T follicular helper cell (primary cell): ENCODE results near the gene PELO.

ENCODE experiments used
- DNase-seq: peaks from one replicate; pipeline ENCODE4 v3.0.0-alpha.2; 2020; ENCODE audit warnings: low read depth

The PELO gene

DNA sequence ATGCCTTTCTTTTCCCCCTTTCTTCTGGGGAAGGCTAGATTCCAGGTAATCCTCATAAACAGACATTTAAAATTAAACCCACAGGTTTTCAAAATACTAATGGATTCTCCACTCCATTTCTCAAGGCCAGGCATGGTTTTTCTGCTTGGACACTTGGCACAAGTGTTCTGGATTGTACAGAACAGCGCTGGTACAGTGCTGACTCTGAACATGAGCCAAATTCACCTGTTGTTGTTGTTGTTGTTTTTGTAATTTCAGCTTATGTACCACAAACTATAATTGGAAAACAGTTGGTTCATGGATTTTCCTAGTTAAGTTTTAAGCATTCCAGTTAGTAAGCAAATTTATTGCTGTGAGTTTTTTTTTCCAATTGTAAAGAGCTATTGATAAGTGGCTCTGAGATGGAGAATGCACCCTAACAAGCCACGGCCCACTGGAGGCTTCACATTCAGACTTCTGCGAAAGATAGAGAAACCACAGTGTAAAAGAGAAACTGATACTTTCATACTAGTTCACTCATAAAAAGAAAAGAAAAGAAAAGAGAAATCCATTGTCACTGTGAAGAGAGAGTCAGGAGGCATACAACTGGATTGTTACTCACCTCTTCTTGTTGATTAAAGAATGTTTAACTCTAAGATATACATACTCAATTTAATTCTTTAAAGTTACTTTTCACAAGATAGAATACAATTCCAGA is 16.2 kb upstream of the PELO start:
- no peak for DNase-seq

DNA sequence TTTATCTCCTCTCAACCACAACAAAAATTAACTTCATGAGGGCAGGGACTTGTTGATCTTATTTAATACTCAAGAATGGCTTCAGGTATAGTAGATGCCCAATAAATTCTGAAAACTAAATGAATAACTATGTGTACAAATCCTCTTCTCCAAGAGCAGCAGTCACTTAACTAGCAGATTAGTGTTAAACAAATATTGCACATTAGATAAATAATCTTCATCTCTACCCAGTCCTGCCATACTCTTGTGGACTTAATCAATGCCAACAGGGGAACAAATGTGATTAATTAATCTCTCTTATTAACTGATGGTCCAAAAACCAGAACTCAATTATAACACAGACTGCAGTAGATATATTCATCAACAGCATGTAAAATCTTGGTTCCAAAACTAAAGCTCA is 15.0 kb upstream of the PELO start:
- DNase-seq, result no peak

DNA sequence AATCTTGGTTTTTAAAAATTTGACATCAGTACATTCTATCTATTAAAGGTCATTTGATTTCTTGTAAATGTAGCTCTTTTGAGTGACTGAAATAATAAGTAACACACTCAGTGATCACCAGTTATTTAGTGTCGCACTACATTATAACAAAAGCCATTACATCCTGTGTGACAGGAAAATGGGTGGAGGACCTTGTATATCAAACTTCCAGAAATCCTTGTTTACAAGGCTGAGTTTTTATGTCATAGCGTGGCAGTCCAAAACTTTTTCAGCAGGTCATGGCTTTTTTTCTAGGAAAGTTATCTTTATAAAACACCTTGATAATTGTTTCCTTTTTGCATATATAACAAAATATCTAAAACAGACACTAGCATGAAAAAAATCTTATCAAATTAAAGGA is 14.4 kb upstream of the PELO start:
- DNase-seq, result no peak

DNA sequence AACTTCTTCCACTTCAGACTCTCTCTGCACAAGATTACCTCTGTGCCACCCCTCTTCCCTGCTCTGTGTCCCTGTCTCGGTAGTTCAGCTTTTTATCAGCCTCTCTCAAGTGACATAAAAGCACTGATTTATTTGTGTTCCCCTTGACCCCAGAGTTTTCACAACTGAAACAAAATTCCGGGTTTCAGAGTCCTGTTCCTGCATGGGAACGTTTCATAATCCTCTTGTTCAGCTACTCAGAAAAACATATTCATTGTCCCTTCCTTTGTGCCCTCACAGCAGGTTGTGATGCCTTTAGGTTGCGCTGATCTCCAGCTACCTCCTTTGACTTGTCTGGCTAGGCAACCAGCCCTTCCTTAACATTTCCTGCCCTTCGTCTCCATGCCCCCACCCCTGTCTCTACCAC is 13.7 kb upstream of the PELO start:
- no peak for DNase-seq

DNA sequence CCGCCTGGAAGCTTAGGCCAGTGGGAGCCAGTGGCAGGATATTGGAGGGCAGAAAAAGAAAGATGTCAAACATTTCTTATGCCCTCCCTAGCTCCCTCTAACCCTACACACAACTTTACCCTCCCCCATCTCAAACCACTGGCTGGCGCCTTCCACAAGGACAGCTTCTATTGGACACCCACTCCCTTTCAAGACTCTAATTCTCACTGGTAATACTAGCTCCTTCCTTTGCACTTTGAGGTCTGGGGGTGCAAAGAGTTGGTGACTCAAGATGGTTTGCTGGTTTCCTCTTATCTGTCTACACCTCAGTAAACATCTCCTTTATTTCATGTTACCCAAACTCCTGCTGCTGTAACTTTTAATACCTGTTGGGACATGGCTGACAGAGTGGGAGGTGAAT is 11.6 kb upstream of the PELO start:
- DNase-seq, result no peak

DNA sequence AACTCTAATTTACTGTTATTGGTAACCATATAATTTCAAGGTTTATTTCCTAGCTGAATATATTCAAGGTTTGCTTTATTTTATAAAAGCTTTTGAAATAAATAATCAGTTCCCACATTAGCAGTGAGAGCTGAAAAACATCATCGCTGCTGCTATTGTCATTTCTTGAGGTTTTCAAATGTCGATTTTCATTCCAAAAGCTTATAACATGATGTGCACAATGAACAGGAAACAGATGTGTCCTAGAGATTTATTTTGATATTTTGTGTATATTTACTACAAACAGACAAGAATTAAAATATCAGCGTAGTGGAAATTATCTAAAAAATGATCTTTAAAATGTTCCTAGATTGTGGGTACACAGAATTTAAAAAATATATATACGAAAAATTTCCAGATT is 10.5 kb upstream of the PELO start:
- no peak for DNase-seq

GRCh38 chr5:52778781-52779180 is 8.9 kb upstream of the PELO start:
- DNase-seq, result no peak

- DNase-seq, result no peak
These were observed 8.5 kb upstream of the PELO start for GRCh38 chr5:52779213-52779612.

GRCh38 chr5:52783226-52783959 is 4.3 kb upstream of the PELO start:
- no peak for DNase-seq

DNA sequence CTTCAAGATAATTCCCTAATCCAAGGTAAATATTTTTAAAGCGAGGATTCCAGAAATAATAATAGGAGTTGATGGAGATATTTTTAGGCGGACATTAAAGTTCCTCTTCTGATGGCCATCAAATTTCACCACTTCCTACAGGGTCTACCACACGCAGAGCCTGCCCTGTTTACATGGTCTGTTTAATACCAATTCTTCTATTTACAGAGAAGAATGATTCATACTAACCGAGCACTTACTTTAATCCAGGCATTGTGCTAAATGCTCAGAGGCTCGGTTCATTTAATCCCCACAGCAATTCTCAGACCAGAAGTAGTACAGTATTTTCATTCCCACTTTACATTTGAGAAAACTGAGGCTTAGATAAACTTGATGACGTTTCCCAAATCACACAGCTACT is 3.0 kb upstream of the PELO start:
- DNase-seq, result no peak

GRCh38 chr5:52786391-52786790 is 1.3 kb upstream of the PELO start:
- no peak for DNase-seq

DNA sequence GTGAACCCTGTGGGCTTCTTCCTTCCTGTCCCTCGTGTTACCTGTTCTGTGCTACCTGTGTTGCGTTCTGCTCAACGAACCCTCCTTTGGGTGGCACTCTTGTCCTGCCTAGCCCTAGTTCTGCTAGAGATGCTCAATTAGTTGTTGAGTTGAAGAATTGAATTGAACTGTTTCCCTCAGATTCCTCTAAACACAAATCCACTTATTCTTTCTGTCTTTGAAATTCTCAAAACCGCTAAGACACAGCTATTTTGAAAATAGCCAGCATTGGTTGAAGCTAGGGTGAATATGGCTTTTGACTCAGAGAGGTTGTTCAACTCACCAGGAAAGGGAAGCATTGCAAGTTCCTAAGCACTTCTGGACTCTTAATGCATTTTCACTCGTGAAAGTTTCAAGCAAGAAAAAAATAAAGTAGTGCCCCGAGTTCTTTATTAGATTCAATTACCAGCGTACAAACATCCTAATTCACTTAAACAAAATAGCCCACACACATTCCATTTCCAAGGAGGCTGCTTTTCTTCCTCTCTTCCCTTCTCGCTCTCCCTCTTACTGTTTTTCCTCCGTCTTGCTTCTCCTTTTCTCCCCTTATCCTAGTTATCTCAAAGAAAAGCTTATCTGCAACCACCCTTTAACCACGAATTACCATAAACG is 642 bp upstream of the PELO start:
- DNase-seq, result no peak

DNA sequence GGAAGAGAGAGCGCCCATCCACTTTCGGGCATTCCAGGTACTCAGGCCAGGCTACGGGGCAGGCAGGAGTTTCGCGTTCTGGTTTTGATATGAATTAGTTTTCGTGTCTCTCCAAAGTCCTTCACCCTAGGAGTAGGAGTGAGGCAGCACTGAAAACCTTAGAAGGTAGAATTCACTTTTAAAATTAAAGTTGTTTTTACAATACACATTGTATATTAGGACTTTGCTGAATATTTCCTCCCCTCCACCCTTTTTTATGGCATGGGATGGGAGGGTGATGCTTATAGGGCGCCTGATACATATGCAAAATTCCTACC is 747 bp downstream of the PELO start:
- no peak for DNase-seq

DNA sequence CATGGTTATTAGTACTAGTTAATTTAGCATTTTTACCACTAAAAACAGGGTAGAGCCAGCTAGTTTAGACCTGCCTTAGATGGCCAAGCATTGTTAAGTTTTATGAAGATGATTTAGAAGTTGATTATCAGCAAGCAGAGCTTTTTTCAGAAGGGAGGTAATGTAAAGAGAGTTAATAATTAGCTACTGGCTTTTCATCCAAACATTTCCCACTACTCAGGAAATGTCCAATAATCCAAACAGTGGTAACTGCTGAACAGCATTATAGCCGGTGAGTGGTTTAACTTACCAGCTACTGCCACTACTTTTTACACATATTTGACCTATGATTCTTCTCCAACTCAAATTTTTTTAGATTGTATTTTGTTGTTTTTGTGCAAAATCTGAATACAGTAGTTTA is 1.7 kb downstream of the PELO start:
- no peak for DNase-seq

DNA sequence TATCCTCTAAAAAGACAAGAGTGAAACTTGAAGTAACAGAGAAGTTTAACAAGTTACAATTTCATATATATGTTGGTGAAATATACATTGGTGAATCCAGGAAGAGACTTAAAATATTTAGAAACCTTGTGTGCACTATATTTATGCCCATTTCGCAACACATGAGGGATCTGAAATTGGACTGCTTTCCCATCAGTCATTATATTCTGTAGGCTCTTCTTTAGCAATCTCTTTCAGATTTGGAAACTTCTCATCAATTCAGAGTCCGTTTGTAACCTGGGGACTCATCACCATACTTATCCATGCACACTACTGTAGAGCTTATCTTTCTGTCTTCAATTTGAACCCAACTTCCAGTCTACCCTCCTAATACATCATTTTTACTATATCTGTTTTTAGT is 2.1 kb downstream of the PELO start:
- DNase-seq, result no peak

DNA sequence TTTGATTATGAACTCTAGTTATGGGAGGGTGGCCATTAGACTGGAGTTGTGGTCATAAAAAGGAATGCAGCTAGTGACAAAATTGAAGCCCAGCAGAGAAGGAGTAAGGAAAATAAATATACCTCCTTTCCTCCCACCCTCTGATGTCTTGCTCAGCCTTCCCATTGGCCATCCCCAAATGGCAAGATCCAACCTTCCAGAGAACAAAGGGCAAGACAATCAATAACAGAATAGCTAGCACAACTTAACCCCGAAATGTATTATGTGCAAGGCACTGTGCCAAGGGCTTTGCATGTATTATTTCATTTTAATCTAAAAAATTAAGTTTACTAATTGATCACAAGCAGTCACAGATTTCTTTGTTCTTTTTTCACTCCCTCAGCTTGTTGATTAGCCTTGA is 3.6 kb downstream of the PELO start:
- no peak for DNase-seq

DNA sequence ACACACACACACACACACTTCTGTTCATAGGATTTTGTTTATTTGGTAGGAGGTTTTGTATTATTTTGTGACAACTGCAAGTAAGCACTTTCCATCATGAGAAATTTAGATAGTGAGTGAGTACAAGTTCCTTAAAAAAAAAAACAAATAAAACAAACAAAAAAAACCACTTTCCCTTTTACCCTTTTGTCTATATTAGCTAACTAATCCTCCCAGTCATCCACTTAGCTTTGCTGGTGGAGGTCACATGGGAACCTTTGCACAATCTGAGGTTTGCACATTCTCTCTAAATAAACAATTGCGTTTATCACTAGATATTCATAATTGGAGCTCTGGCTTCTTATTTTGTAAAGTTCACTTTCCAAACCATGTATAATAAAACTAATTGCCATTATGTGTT is 6.8 kb downstream of the PELO start:
- DNase-seq, result no peak

GRCh38 chr5:52796031-52796430 is 8.3 kb downstream of the PELO start:
- no peak for DNase-seq

- DNase-seq, result no peak
These were observed 8.9 kb downstream of the PELO start for GRCh38 chr5:52796516-52797103.

DNA sequence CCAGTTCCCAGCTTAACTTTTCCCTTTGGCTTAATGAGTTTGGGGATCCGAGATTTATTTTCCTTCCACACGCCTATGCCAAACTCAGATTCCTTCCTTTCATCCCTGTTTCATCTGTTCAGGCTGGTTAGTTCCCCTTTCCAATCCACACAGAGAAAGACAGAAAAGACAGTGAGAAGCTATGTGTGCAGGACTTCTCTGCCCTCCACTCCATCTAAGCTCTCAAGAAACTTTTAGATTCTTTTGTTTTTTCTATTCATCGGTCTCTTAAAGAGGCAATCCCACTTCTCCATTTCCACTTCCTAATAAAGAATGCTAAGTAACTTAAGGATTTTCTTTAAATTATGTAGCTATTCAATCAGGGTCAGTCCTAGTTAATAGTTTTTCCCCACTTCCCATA is 11.2 kb downstream of the PELO start:
- no peak for DNase-seq

DNA sequence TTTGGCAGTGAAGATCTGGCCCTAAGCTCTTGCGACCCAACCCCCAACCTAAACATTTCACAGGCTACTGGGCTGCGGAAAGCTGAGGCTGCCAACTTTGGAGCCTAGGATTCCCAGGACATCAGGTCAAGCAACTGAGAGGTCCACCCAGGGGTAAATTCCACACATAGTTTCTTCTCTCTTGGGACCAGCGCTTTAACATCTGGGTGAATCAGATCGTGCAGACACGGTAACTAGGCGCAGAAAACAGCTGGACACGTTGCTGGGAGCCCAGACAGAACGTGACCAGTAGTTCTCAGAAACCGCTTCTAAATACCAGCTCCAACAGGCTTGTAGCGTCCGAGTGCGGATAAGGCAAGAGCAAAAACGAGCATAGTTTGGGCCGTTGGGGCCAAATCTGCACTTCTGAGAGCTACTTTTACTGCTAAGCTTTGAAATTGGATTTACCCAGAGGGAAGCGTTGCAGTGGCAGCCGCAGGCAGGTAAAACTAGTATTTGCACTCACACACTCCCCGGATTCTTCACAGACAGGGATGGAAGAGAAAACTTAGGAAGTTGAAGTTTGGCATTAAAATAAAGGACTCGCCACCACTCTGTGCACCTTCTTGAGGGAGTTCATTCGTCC is 11.8 kb downstream of the PELO start:
- DNase-seq, result no peak

DNA sequence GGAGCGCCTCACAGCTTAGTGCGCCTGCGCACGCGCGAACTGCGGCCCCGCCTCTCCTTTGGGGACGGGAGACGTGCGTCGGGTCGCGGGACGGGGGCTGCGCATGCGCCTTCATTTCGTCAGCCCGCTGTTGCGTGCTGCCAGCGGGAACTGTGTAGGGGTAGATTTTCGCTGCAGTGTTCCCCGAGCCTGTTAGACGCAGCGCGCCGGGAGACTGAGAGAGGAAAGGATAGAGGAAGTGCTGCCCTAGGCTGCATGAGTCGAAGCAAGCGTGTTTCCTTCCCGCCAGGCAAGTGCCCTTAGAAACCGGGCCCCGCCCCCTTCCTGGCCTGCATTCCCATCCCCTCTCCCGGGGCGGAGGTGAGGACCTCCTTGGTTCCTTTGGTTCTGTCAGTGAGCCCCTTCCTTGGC is 12.3 kb downstream of the PELO start:
- peak; percentile 90 for DNase-seq
